ENCODE measurements around the gene NHS.

GRCh38 chrX:17525762-17526555, 151.0 kb downstream of the NHS start:
- TF ChIP-seq CTCF (optimal IDR thresholded peaks at IDR 0.05 in 1 of 3, IDR thresholded peaks at IDR 0.05 in 1 of 3, conservative IDR thresholded peaks at IDR 0.05 in 1 of 3; ENCODE audit: extremely low read depth in 1 of 3, insufficient read depth in 2 of 3, low read length in 3 of 3) (no peak), EZH2 (IDR thresholded peaks at IDR 0.05; ENCODE audit: low read length) (no peak)
